Measurements from ENCODE around the gene PSMC2.
"Not testable (repeated sequence)": the region's sequence is repeated elsewhere in the genome, so short reads cannot be mapped to it uniquely, and the experiment has no call there.

PSMC2 gene

GRCh38 chr7:103373866-103374643, 26.6 kb downstream of the PSMC2 start:
- DNase-seq: no peak

- no peak for DNase-seq
Measured at GRCh38 chr7:103379270-103379975, 32.0 kb downstream of the PSMC2 start.

DNA sequence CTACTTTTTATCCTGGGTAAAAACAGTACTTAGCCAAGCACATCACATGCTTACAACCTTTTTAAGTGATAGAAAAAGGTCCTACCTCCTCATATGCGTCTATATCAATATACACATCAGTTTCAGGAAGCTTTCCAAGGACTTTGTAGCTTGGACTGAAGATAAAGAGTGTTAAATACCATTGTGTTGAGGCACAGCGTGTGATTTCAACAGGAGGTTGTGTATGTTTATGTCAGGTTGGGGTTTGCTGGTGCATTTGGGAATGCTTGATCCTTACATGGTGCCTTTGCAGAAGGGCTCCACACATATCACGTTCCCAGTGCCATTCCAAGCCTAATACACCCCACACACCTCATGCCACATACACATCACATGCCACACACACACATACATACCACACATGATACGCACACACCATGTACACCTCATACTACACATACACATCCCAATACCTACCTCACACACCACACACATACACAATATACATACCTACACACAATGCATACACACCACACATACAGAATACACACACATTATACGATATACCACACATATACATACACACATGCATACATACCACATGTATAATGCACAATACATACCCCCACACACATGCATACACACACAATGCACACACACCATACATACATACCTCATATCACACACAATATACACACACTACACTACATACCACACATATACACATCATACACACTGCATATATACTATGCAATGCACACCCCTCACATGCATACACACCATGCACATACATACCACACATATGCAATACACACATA, 33.1 kb downstream of the PSMC2 start:
- no peak for DNase-seq

DNA sequence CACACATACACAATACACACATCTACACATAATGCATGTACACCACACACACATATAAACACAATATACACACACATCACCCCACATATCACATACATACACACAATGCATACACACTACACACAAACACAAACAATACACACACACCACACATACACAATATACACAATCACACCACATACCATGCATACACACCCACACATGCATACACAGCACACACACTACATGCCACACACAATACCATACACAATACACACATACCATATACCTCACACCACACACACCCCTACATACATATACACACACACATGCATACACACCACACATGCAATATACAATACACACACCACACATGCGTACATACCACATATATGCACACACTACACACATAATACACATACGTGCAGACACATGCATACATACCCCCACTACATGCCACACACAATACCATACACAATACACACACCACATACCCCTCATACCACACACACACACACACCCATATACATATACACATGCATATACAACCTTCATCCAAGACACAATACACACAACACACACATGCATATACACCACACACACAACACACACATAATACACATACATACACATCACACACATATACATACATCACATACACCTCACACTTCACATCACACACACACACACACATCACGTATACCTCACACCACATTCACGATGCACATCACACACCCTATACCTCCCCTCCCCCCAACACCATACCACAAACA, 34.0 kb downstream of the PSMC2 start:
- no peak for DNase-seq

DNA sequence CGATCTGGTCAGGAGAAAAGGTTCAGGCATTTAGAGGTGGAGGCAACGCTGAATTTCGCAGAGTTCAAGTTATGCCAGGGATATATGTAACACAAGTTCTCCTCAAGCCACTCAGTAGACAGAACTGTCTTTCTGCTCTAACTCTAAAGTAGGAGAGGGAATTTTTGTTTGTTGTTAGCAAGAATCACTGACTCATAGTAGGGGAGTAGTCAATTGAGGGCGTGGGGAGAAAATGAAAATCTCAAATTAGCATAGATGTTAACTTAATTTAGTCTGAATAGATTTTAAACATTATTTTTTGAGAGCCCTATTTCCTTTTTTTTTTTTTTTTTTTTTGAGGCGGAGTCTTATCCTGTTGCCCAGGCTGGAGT, 34.6 kb downstream of the PSMC2 start:
- no peak for DNase-seq

GRCh38 chr7:103387242-103387641, 39.8 kb downstream of the PSMC2 start:
- no peak for DNase-seq

DNA sequence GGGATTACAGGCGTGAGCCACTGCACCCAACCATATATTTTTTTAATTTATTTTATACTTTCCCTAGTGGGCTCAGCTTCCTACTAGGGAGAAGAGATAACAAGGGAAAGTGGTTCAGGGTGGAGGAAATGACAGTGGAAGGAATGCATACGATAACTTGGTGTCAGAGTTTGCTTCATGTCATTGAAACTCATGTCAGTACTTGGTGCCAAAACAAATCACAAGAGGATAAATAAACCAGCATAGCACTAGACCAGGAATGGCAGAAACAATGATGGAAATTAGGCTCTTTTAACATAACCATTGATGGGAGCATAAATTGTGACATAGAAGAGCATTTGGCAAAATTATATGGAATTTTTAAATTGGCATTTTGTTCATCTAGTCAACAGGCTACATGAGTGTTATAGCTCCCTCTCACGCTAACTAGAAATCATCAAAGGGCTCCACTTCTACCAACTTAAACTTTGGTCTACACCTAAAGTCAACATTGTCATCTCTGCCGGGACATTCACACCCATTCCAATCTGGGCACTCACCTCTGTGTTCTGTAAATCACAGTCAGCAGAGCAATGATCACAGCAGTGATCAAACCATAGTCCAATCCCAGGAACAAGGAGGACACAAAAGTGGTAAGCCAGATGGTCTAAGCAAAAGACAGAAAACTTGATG, 41.2 kb downstream of the PSMC2 start:
- no peak for DNase-seq

- no peak for DNase-seq
Measured at GRCh38 chr7:103389263-103389662, 41.8 kb downstream of the PSMC2 start.

DNA sequence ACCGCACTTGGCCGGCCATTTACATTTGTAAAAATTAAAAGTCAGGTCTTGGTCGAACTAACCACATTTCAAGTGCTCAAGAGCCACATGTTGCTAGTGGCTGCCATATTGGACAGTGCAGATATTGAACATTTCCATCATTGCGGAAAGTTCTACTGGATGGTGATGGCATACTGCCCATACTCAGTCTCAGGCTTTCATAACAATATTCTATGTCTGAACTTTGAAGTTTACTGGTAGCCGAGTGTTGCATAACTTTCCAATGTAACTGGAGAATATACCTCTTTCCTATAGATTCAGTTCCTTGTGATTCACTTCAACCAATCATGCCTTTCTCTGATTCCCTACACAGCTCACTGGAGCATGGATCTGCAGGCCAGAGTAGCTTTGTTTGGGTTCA, 43.7 kb downstream of the PSMC2 start:
- no peak for DNase-seq

- DNase-seq: no peak
Measured at GRCh38 chr7:103391976-103392375, 44.5 kb downstream of the PSMC2 start.

DNA sequence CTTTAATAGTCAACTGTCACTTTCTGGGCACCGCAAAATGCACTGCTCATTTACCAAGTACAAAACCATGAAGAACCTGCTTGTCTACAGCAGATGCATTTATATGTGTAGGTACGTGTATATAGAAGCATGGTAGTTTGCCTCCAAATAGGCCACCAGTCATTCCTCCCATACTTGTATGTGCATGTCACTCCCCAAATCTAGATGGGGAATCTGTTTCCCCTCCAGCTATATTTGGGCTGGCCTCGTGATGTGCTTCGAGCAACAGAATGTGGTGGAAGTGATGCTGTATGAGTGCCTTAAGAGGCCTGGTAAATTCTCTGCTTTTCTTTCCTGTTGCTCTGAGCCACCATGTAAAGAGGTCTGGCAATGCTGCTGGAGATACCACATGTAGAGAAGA, 47.1 kb downstream of the PSMC2 start:
- DNase-seq: no peak

GRCh38 chr7:103395071-103395470, 47.6 kb downstream of the PSMC2 start:
- DNase-seq: no peak

GRCh38 chr7:103396471-103396870, 49.0 kb downstream of the PSMC2 start:
- no peak for DNase-seq

GRCh38 chr7:103398483-103399127, 51.2 kb downstream of the PSMC2 start:
- DNase-seq: no peak

DNA sequence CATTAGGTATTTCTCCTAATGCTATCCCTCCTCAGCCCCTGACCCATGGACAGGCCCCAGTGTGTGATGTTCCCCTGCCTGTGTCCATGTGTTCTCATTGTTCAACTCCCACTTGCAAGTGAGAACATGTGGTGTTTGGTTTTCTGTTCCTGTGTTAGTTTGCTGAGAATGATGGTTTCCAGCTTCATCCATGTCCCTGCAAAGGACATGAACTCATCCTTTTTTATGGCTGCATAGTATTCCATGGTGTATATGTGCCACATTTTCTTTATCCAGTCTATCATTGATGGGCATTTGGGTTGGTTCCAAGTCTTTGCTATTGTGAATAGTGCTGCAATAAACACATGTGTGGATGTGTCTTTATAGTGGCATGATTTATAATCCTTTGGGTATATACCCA, 52.2 kb downstream of the PSMC2 start:
- DNase-seq: not testable (repeated sequence)

GRCh38 chr7:103405789-103406613, 58.6 kb downstream of the PSMC2 start:
- DNase-seq: not testable (repeated sequence)

GRCh38 chr7:103412151-103412550, 64.7 kb downstream of the PSMC2 start:
- DNase-seq: no peak

DNA sequence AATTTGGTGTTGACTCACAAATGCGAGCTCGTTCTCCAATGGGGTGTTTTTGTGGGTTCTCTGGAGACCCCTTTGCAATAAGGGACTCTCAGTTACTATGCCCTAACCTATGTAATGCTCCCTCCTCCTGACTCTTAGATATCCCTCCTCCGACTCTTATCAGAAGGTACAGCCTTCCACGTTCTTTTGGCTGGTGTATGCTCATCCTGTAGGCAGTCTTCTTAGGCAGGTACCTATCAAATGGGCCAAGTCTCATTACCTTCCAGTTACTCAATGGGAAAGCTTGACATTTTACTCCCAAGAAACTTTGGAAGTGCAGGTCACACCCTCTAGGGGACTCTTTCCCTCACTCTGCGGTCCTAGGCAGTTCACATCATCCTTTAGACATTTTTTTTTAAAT, 66.0 kb downstream of the PSMC2 start:
- DNase-seq: no peak

- DNase-seq: no peak
Measured at GRCh38 chr7:103418241-103418640, 70.8 kb downstream of the PSMC2 start.
